Nephron progenitor cell (in vitro differentiated cells): ENCODE data around the gene ATP11C.
A peak's percentile ranks its signal among the peaks of the same experiment; 100 is the strongest.

Experiments
- DNase-seq: peaks from one replicate; pipeline ENCODE4 v3.0.0; 2021
- H3K27ac Mint-ChIP-seq: 2 replicates; pipeline ENCODE4 v1.8.0; 2021; ENCODE audit warnings: mild to moderate bottlenecking, moderate library complexity, mixed read lengths
- H3K27me3 Mint-ChIP-seq: 2 replicates; pipeline ENCODE4 v1.8.0; 2021; ENCODE audit warnings: mild to moderate bottlenecking, low read depth, mixed read lengths; ENCODE audit not compliant: poor library complexity
- H3K36me3 Mint-ChIP-seq: 2 replicates; pipeline ENCODE4 v1.8.0; 2021; ENCODE audit warnings: low read depth, mixed read lengths
- H3K4me1 Mint-ChIP-seq: 2 replicates; pipeline ENCODE4 v1.8.0; 2021; ENCODE audit warnings: mixed read lengths
- H3K4me3 Mint-ChIP-seq: 2 replicates; pipeline ENCODE4 v1.8.0; 2021; ENCODE audit warnings: mild to moderate bottlenecking, moderate library complexity, mixed read lengths
- H3K9me3 Mint-ChIP-seq: 2 replicates; pipeline ENCODE4 v1.8.0; 2021; ENCODE audit warnings: mild to moderate bottlenecking, moderate library complexity, mixed read lengths
- CTCF ChIP-seq: fragments of 200-600 bp; sonication (generic); IDR thresholded peaks from 2 replicates; pipeline ENCODE4 v1.5.0; 2021; ENCODE audit warnings: antibody characterized with exemption

ATP11C gene

GRCh38 chrX:139932901-139933796, at the start of gene ATP11C:
ATP11C (minus strand) TSS chrX:139933053; CDS start chrX:139932042, 1,011 bp downstream.
- Mint-ChIP-seq H3K9me3 (peaks cover 34% of the 10 kb centered on the region), H3K36me3 (no peaks in the 10 kb centered on the region), H3K4me1 (peaks cover 40% of the 10 kb centered on the region), H3K27me3 (peaks cover 8% of the 10 kb centered on the region), H3K4me3 (peak within 1 kb of the TSS; percentile 90), H3K27ac (peak within 1 kb of the TSS; percentile 99)
- DNase-seq, result peak; percentile 76
- TF ChIP-seq CTCF, result no peak

GRCh38 chrX:139974471-139974870, 41.6 kb upstream of the ATP11C start:
- Mint-ChIP-seq H3K4me3 (no peak overlapping the region), H3K9me3 (peaks cover 33% of the 10 kb centered on the region), H3K27me3 (peaks cover 20% of the 10 kb centered on the region), H3K36me3 (no peaks in the 10 kb centered on the region), H3K27ac (no peak overlapping the region), H3K4me1 (peaks cover 6% of the 10 kb centered on the region)
- no peak for TF ChIP-seq CTCF
- no peak for DNase-seq

GRCh38 chrX:139972629-139973624, 40.1 kb upstream of the ATP11C start:
- peaks cover 38% of the 10 kb centered on the region for H3K9me3 Mint-ChIP-seq
- H3K4me1 Mint-ChIP-seq, result peaks cover 6% of the 10 kb centered on the region
- H3K4me3 Mint-ChIP-seq, result no peak overlapping the region
- TF ChIP-seq CTCF, result no peak
- peaks cover 20% of the 10 kb centered on the region for H3K27me3 Mint-ChIP-seq
- no peak overlapping the region for H3K27ac Mint-ChIP-seq
- H3K36me3 Mint-ChIP-seq, result no peaks in the 10 kb centered on the region
- no peak for DNase-seq

GRCh38 chrX:139972113-139972512, 39.3 kb upstream of the ATP11C start:
- no peak for DNase-seq
- Mint-ChIP-seq H3K36me3 (no peaks in the 10 kb centered on the region), H3K27me3 (peaks cover 20% of the 10 kb centered on the region), H3K4me3 (no peak overlapping the region), H3K9me3 (peaks cover 36% of the 10 kb centered on the region), H3K4me1 (peaks cover 6% of the 10 kb centered on the region), H3K27ac (no peak overlapping the region)
- TF ChIP-seq CTCF, result no peak

GRCh38 chrX:139971394-139971749, 38.5 kb upstream of the ATP11C start:
- peaks cover 20% of the 10 kb centered on the region for H3K27me3 Mint-ChIP-seq
- H3K9me3 Mint-ChIP-seq, result peaks cover 28% of the 10 kb centered on the region
- peak overlapping the region; percentile 71 for H3K4me3 Mint-ChIP-seq
- no peak for TF ChIP-seq CTCF
- peaks cover 6% of the 10 kb centered on the region for H3K4me1 Mint-ChIP-seq
- no peaks in the 10 kb centered on the region for H3K36me3 Mint-ChIP-seq
- DNase-seq, result no peak
- H3K27ac Mint-ChIP-seq, result no peak overlapping the region
